MM.1S (cell line): Measurements from ENCODE around the gene RAP1GDS1.

Experiments used
- DNase-seq: peaks from one replicate; pipeline ENCODE4 v3.0.0-alpha.2; 2015
- H2AFZ ChIP-seq: fragments of 300-600 bp; sonication (generic); 2 replicates; pipeline ENCODE4 v1.6.0; 2016; ENCODE audit warnings: antibody characterized with exemption, low read length
- H3F3A ChIP-seq: fragments of 300-600 bp; sonication (generic); 2 replicates; pipeline ENCODE4 v1.6.1; 2016; ENCODE audit warnings: mild to moderate bottlenecking, antibody characterized with exemption, low read length, moderate library complexity, mixed read lengths; ENCODE audit not compliant: insufficient read depth
- H3K27ac ChIP-seq: fragments of 300-600 bp; sonication (generic); 2 replicates; pipeline ENCODE4 v1.5.1; 2016; ENCODE audit warnings: mild to moderate bottlenecking, low read length
- H3K27me3 ChIP-seq: fragments of 300-600 bp; sonication (generic); replicated peaks from 2 replicates; pipeline ENCODE4 v1.6.0; 2016; ENCODE audit warnings: low read length; ENCODE audit not compliant: insufficient read depth
- H3K36me3 ChIP-seq: fragments of 300-600 bp; sonication (generic); replicated peaks from 2 replicates; pipeline ENCODE4 v1.6.1; 2016; ENCODE audit warnings: mild to moderate bottlenecking, low read length, mixed read lengths; ENCODE audit not compliant: insufficient read depth
- H3K4me1 ChIP-seq: fragments of 300-600 bp; sonication (generic); 2 replicates; pipeline ENCODE4 v1.6.1; 2016; ENCODE audit warnings: low read length, mixed read lengths
- H3K4me2 ChIP-seq: fragments of 300-600 bp; sonication (generic); 2 replicates; pipeline ENCODE4 v1.6.0; 2016; ENCODE audit warnings: low read depth, low read length
- H3K4me3 ChIP-seq: fragments of 300-600 bp; sonication (generic); 2 replicates; pipeline ENCODE4 v1.5.1; 2016; ENCODE audit warnings: low read length, mixed read lengths
- H3K79me2 ChIP-seq: fragments of 300-600 bp; sonication (generic); 2 replicates; pipeline ENCODE4 v1.6.1; 2016; ENCODE audit warnings: mixed run types, low read length, mixed read lengths
- H3K9ac ChIP-seq: fragments of 300-600 bp; sonication (generic); 2 replicates; pipeline ENCODE4 v1.6.1; 2016; ENCODE audit warnings: low read length, mixed read lengths
- H3K9me2 ChIP-seq: fragments of 300-600 bp; sonication (generic); replicated peaks from 2 replicates; pipeline ENCODE4 v1.6.1; 2016; ENCODE audit warnings: mild to moderate bottlenecking, low read length, mixed read lengths; ENCODE audit not compliant: insufficient read depth
- H3K9me3 ChIP-seq: fragments of 300-600 bp; sonication (generic); replicated peaks from 2 replicates; pipeline ENCODE4 v1.6.1; 2016; ENCODE audit warnings: mild to moderate bottlenecking, low read length, mixed read lengths; ENCODE audit not compliant: insufficient read depth
- H4K20me1 ChIP-seq: fragments of 300-600 bp; sonication (generic); 2 replicates; pipeline ENCODE4 v1.6.1; 2016; ENCODE audit warnings: mild to moderate bottlenecking, low read length, moderate library complexity, mixed read lengths; ENCODE audit not compliant: insufficient read depth
- EZH2 ChIP-seq: fragments of 300-600 bp; sonication (generic); optimal IDR thresholded peaks from 2 replicates; pipeline ENCODE3; 2017; ENCODE audit warnings: low read depth, mild to moderate bottlenecking, antibody characterized with exemption, low read length, mixed read lengths
- EZH2phosphoT487 ChIP-seq: fragments of 300-600 bp; sonication (generic); IDR thresholded peaks from 2 replicates; pipeline ENCODE4 v1.6.1; 2018; ENCODE audit warnings: antibody characterized with exemption, low read length
- TF ChIP-seq, protein P1 (sequence below): fragments of 300-600 bp; sonication (generic); IDR thresholded peaks from 2 replicates; pipeline ENCODE4 v1.5.1; 2016; ENCODE audit warnings: antibody characterized with exemption, low read length, mixed read lengths

Gene RAP1GDS1

DNA sequence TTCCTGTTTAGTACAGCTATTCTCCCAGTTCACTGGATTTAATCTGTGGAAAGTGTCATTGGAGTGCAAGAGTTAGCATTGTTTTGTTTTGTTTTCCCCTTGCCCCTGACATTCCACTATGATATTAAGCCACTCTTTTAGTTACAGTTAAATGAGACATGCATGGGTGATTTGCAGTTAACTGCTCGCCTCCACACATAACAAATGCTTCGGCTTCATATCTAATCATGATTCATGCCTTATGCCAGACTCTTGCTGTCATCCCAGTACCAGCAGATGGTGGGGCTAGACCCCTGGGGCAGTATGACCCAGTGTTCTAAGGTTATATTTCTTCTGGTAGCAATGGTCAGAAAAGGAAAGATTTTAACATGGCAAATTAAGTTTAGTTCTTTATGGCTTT lies 80.1 kb downstream of the RAP1GDS1 start:
- Histone ChIP-seq H3K9me3 (no peaks in the 10 kb centered on the region), H3K27me3 (no peaks in the 10 kb centered on the region), H3K9me2 (no peaks in the 10 kb centered on the region), H3F3A (no peaks in the 10 kb centered on the region), H3K36me3 (no peaks in the 10 kb centered on the region), H3K4me3 (no peak overlapping the region), H4K20me1 (no peaks in the 10 kb centered on the region), H3K79me2 (peaks cover 6% of the 10 kb centered on the region; the same call in 1 of the 2 replicates), H3K4me2 (no peak overlapping the region), H3K4me1 (no peaks in the 10 kb centered on the region), H2AFZ (no peak overlapping the region), H3K27ac (no peak overlapping the region), H3K9ac (no peak overlapping the region)
- DNase-seq = no peak
- TF ChIP-seq, protein P1, sequence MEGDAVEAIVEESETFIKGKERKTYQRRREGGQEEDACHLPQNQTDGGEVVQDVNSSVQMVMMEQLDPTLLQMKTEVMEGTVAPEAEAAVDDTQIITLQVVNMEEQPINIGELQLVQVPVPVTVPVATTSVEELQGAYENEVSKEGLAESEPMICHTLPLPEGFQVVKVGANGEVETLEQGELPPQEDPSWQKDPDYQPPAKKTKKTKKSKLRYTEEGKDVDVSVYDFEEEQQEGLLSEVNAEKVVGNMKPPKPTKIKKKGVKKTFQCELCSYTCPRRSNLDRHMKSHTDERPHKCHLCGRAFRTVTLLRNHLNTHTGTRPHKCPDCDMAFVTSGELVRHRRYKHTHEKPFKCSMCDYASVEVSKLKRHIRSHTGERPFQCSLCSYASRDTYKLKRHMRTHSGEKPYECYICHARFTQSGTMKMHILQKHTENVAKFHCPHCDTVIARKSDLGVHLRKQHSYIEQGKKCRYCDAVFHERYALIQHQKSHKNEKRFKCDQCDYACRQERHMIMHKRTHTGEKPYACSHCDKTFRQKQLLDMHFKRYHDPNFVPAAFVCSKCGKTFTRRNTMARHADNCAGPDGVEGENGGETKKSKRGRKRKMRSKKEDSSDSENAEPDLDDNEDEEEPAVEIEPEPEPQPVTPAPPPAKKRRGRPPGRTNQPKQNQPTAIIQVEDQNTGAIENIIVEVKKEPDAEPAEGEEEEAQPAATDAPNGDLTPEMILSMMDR = no peak
- TF ChIP-seq EZH2phosphoT487 (no peak), EZH2 (no peak)

DNA sequence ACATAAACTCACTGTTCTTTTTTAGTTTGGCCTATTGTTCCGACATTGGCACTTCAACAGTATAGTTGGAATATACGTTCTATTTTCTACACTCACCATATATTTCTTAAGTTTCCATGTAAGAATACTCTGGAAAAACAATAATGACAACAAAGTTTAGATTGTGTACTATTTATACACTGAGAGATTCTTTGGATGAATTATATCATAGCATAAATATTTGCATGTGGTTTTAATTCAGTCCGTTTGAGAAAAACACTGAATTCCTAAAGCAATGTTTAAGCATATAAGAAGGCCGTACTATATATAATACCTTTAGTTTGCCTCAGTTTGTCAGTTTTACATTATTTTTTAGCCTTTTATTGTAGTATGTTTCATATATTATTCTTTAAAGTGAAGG lies 82.4 kb downstream of the RAP1GDS1 start:
- no peaks in the 10 kb centered on the region for H3K9me3 ChIP-seq
- no peak overlapping the region for H3K4me2 ChIP-seq
- H3K36me3 ChIP-seq = no peaks in the 10 kb centered on the region
- H3F3A ChIP-seq = no peaks in the 10 kb centered on the region
- peaks cover 5% of the 10 kb centered on the region for H3K79me2 ChIP-seq
- no peak overlapping the region for H3K9ac ChIP-seq
- H3K4me3 ChIP-seq = no peak overlapping the region
- no peaks in the 10 kb centered on the region for H3K4me1 ChIP-seq
- TF ChIP-seq EZH2phosphoT487 (no peak), EZH2 (no peak)
- TF ChIP-seq, protein P1 = no peak
- H2AFZ ChIP-seq = no peak overlapping the region
- DNase-seq = no peak
- no peaks in the 10 kb centered on the region for H4K20me1 ChIP-seq
- no peaks in the 10 kb centered on the region for H3K27me3 ChIP-seq
- no peaks in the 10 kb centered on the region for H3K9me2 ChIP-seq
- H3K27ac ChIP-seq = no peak overlapping the region

DNA sequence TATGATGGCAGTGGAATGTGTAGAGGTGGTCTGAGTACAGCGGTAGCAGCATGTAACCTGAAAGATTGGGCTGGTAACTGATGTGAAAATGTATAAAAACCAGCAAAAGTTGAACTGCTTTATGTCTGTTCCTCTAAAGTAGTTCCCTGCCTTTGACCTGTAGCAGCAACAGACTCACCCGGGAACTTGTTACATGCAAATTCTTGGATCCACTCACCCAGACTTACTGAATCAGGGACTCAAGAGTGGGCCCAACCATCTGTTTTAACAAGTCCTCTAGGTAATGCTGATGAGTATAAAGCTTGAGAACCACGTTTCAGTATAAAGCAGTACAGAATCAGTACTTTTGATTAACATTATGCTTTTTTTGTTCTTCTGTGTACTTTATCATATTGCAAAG lies 84.7 kb downstream of the RAP1GDS1 start:
- H3K9me3 ChIP-seq = no peaks in the 10 kb centered on the region
- no peak overlapping the region for H3K27ac ChIP-seq
- no peak overlapping the region for H2AFZ ChIP-seq
- no peak overlapping the region for H3K9ac ChIP-seq
- no peaks in the 10 kb centered on the region for H3K27me3 ChIP-seq
- no peaks in the 10 kb centered on the region for H3K9me2 ChIP-seq
- H3K4me3 ChIP-seq = no peak overlapping the region
- DNase-seq = no peak
- H3K36me3 ChIP-seq = no peaks in the 10 kb centered on the region
- H3K79me2 ChIP-seq = peaks cover 9% of the 10 kb centered on the region
- H3F3A ChIP-seq = no peaks in the 10 kb centered on the region
- TF ChIP-seq EZH2phosphoT487 (no peak), EZH2 (no peak)
- TF ChIP-seq, protein P1 = no peak
- H3K4me2 ChIP-seq = no peak overlapping the region
- H3K4me1 ChIP-seq = no peaks in the 10 kb centered on the region
- H4K20me1 ChIP-seq = no peaks in the 10 kb centered on the region
